SK-N-SH treated with all-trans-retinoic acid at 6 μM for 48 hours (cell line): Measurements from ENCODE around the gene LRRN1.

Source experiments
- BACH2 ChIP-seq: fragments of 250-450 bp; sonication (Bioruptor Pico); IDR thresholded peaks from 2 replicates; pipeline ENCODE4 v1.9.0; 2021; ENCODE audit warnings: mild to moderate bottlenecking, borderline replicate concordance
- ESRRG ChIP-seq: fragments of 250-450 bp; sonication (Bioruptor Pico); IDR thresholded peaks from 2 replicates; pipeline ENCODE4 v1.6.1; 2021; ENCODE audit warnings: mild to moderate bottlenecking
- OSR1 ChIP-seq: fragments of 250-450 bp; sonication (Bioruptor Pico); IDR thresholded peaks from 2 replicates; pipeline ENCODE4 v1.8.0; 2022; ENCODE audit warnings: moderate library complexity, mild to moderate bottlenecking, inconsistent platforms
- ZC3H10 ChIP-seq: fragments of 250-450 bp; sonication (Bioruptor Pico); IDR thresholded peaks from 2 replicates; pipeline ENCODE4 v1.5.1; 2021; ENCODE audit warnings: mild to moderate bottlenecking, moderate library complexity
- ZFP3 ChIP-seq: fragments of 250-450 bp; sonication (Bioruptor Pico); IDR thresholded peaks from 2 replicates; pipeline ENCODE4 v1.5.0; 2020; ENCODE audit warnings: mild to moderate bottlenecking, moderate library complexity
- ZNF565 ChIP-seq: fragments of 450-650 bp; formaldehyde crosslinking; conservative IDR thresholded peaks from 2 replicates; pipeline ENCODE4 v1.5.0; 2020; ENCODE audit warnings: low read depth, mild to moderate bottlenecking, moderate library complexity
- ZNF8 ChIP-seq: fragments of 450-650 bp; formaldehyde crosslinking; IDR thresholded peaks from 2 replicates; pipeline ENCODE4 v1.5.0; 2020; ENCODE audit warnings: mild to moderate bottlenecking, moderate library complexity

DNA sequence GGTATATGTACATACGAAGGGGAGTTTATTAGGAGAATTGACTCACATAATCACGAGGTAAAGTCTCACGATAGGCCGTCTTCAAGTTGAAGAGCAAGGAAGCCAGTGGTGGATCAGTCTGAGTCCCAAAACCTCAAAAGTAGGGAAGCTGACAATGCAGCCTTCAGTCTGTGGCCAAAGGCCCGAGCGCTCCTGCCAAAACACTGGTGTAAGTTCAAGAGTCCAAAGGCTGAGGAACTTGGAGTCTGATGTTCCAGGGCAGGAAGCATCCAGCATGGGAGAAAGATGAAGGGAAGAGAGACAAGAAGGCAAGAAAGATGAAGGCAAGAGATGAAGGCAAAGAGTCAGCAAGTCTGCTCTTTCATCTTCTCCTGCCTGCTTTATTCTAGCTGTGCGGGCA is 16.8 kb upstream of the LRRN1 start:
- TF ChIP-seq ZFP3 (CRISPR knock-in tag) (no peak), ZC3H10 (CRISPR knock-in tag) (no peak), OSR1 (CRISPR knock-in tag) (no peak), ZNF565 (CRISPR knock-in tag) (no peak), BACH2 (CRISPR knock-in tag) (no peak), ESRRG (CRISPR knock-in tag) (no peak), ZNF8 (CRISPR knock-in tag) (no peak)
